G401.6 (cell line): ENCODE measurements around the gene INTS15.
"Not testable (repeated sequence)": the region's sequence is repeated elsewhere in the genome, so short reads cannot be mapped to it uniquely, and the experiment has no call there.

ENCODE experiments used
- FAIRE-seq: peaks from 2 replicates; lab custom pipeline; 2012; peaks lifted over from hg19 to GRCh38; lab: Jason Lieb, UNC

INTS15 gene

DNA sequence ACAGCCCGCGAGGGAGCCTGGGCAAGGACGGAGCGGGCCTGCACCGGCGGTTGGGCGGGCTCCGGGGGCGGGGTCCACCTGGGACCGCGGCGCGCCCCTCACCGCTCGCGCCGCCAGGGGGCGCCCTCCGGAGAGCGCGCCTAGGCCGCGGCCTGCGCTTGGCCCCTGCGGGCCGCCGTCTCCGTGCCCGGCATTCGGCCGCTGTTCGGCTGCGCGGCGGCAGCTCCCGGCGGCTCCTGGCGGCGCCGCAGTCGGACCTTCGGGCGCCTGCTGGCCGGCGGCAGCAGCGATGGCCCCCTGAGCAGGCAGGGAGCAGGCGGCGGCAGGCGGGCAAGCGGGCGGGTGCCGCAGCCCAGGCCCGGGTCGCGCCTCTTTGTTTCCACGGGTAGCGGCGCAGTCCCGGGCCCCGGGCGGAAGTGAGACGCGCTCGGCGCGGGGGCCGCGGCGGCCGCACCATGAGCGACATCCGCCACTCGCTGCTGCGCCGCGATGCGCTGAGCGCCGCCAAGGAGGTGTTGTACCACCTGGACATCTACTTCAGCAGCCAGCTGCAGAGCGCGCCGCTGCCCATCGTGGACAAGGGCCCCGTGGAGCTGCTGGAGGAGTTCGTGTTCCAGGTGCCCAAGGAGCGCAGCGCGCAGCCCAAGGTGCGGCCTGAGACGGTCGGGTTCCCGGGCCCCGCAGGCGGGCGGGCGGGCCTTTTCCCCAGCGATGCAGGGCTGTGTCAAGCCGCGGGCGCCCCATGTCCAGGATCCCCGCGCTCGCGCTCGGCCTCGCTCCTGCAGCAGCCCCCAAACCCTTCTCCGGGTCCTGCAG is at the start of gene INTS15:
Gene INTS15, plus strand, starts transcription at position 193 of the 816 bp plus-strand sequence. Its CDS starts 263 bp downstream, at position 456.
- FAIRE-seq, result no peak

DNA sequence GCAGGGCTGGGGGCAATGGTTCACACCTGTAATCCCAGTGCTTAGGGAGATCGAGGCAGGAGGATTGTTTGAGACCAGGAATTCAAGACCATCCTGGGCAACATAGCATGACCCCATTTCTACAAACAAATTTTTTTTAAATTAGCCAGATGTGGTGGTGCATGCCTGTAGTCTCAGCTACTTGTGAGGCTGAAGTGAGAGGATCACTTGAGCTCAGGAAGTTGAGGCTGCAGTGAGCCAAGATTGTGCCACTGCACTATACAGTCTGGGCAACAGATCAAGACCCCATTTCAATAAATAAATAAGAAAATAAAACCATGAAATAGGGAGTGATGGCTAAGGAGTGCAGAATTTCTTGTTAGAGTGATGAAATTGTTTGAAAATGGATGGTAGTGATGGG is 47.5 kb upstream of the INTS15 start:
- FAIRE-seq, result no peak

DNA sequence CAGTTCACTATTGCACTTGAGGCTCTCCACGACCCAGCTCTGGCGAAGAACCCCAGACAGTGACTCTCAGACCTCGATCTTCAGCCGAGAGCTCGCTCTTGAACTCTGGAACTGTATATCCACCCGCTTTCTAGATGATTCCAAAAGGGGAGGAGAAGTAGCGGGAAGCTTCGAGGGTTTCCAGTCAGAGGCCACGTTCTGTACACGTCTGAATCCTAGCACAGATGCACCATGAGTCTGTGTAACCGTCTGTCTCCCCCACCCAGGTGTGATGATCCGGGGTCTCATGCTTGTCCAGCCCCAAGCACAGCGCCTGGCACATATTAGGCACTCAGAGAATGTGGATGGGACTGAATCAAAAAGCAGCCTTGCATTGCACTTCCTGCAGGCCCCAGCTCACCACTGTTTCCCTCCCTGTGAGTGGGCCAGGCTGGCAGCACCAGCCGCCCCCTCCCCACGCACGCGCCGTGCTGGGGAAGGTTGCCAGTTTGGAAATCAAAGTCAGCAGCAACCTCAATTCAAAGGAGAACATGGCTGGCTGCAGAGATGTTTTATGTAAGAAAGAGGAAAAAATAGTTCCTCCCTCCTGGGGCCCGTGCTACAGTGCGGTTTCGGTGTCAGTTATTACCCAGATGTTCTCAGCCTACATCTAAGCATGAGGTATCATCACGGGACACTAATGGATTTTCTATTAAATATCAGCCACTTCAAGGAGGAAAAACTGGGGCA is 44.3 kb upstream of the INTS15 start:
- FAIRE-seq, result no peak

DNA sequence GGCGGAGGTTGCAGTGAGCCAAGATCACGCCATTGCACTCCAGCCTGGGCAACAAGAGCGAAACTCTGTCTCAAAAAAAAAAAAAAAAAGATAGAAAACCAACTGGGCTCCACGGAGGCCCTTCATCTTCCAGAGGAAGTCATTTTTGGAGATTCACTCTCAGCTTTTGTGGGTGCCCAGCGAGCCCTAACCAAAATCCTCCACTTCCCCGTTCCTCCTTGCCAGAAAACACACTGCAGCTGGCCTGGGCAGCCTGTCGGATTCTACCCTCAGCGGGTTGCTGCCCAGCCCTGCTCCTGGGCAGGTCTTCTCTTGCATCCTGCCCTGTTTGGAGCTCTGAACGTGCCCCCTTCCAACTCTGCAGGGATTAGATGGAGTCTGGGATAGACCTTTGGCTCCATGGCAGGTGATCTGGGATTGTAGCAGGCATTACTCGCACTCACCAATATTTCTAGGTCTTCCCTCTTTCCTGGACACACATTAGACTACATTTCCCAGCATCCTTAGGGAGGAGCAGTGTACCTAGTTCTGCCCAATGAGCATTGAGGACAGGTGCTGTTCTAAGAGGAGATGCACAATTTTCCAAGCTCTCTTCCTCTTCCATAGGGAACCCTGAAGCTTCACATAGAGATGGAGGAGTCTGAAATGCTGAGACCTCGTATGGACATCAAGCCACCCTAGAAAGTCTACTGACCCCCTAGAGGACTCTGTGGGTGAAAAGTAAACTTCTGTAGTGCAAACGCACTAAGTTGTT is 43.1 kb upstream of the INTS15 start:
- FAIRE-seq, result no peak

DNA sequence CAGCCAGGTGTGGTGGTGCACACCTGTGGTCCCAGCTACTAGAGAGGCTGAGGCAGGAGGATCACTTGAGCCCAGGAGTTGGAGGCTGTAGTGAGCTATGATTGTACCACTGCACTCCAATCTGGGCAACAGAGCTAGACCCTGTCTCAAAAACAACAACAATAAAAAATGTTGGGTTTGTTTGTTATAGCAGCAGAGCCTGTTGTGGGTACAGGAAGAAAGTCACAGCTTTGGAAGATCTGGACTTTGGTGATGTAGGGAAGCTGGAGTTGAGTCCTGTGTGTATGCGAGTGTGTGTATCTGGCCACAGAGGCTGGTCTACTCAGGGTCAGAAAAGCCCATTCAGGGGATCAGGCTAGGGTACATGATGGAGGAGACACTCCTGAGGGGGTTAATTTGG is 42.4 kb upstream of the INTS15 start:
- FAIRE-seq, result no peak

DNA sequence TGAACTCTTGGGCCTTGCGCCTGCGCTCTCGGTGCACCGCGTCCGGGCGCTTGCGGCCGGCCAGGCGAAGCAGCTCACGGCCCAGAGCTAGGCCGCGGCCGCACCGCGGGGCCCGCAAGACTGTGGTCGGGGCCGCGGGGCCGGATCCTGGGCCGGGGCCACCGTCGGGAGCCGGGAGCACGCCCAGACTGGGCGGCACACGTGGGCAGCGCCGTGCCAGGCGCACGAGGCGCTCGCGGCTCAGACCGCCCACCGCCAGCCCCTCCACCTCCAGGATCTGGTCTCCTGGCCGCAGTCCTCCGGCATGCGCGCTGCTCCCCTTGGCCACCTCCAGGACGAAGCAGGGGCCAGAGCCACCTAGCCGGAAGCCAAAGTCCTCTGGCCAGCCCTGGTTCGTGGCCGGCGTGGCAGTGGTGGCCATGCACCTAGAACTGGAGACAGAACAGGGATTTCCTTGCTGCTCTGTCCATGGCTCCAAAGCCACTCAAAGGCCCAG is 38.8 kb upstream of the INTS15 start, which contains the start of gene GRID2IP:
Gene GRID2IP, minus strand, starts transcription at position 446 of the 496 bp plus-strand sequence. Its CDS starts 25 bp downstream, at position 421.
- FAIRE-seq, result no peak

DNA sequence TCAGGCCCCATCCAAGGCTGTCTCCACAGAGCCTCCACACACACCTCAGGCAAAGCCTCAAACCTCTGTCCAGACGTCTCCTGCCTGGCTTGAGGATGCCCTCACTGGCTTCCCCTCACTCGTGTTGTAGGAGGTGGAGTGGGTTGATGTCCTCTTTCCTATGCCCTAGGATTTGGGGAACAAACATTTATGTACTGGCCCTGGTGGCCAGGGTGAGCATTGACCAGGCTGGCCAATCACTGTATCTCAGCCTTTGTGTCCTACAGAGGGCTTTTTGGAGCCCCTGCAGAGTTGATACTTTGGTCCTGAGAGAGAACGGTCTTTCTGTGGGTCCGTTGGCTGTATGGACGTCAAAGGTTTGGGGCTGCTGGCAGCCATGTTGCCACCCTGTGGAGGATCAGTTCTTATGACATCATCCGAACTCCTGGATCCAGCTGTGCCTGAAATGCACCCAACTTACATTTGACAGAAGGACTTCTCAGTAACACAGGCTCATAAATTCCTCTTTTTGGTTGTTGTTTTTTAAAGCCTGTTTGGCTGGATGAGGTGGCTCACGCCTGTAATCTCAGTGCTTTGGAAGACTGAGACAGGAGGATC is 36.3 kb upstream of the INTS15 start:
- no peak for FAIRE-seq

DNA sequence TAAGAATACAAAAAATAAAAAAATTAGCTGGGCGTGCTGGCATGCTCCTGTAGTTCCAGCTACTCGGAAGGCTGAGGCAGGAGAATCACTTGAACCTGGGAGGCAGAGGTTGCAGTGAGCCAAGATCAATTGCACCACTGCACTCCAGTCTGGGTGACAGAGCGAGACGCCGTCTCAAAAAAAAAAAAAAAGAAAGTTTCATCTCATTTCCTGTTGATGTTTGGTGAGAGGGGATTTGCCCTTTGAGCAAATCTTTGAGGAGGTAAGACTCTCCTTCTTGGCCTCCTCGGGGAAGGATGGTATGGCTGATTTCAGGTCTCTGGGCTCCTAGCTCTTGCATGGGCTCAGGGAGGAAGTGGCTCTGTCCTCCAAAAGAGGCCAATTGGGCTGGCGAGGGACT is 35.0 kb upstream of the INTS15 start:
- no peak for FAIRE-seq

DNA sequence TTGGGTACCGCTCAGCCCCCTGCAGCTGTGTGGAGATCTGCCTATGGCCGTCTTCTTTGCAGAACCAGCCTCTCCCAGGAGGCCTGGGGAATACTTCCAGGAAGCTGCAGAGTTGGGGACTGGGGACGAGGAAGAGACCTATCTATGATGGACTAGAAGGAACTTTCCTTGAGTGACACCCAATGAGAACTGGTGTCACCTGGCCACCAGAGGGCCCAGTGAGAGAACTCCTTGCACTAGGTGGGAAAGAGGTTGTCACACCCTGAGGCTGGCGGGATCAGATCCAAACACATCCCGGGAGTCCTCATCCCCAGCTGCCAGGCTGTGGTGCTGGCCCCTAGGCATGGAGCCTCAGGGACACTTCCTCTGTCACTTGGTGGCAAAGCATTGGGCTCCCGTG is 33.6 kb upstream of the INTS15 start:
- FAIRE-seq, result no peak

DNA sequence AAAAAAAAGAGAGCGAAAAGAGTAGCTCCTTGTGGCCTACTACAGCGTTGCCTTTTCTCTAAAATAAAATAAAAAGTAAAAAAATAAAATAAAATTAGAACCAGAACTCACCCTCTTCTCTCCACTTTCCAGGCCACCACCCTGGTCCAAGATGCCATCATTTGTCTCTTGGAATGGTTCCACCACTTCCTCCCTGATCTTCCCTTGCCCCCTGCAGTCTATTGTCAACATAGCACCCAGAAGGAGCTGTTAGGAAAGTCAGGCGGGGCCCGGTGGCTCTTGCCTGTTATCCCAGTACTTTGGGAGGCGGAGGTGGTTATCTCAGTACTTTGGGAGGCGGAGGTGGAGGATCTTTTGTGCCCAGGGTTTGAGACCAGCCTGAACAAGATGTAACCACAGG is 31.0 kb upstream of the INTS15 start:
- FAIRE-seq, result no peak

DNA sequence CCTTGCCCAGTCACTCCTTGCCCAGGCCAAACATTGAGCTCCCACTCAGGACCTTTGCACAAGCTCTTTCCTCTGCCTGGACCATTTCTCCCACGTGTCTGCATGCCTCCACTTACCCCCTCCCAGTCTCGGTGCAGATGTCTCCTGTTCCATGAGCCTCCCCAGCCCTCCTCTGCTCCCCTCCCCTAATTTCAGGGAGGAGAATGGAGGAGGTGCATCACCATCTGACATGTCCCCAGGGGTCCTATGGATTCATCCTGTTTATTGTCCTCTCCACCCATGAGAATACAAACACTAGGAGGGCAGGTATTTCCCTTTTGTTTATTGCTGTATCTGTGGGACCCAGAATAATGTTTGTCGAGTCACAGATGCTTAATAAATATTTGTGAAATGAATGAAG is 29.9 kb upstream of the INTS15 start:
- no peak for FAIRE-seq

DNA sequence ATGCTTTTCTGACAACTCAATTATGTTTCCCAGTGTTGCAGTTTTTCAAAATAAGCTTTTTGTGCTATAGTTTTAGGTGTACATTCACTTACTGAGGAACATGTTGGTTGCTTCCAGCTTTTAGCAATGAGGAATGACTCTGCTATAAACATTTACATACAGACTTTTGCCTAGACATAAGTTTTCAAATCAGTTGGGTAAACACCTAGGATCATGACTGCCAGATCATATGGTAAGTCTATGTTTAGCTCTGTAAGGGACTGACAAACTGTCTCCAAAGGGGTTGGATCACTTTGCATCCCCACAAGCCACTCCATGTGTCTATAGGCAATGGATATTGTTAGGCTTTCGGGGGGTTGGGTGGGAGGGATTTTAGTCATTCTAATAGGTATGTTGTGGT is 27.7 kb upstream of the INTS15 start:
- FAIRE-seq, result no peak

DNA sequence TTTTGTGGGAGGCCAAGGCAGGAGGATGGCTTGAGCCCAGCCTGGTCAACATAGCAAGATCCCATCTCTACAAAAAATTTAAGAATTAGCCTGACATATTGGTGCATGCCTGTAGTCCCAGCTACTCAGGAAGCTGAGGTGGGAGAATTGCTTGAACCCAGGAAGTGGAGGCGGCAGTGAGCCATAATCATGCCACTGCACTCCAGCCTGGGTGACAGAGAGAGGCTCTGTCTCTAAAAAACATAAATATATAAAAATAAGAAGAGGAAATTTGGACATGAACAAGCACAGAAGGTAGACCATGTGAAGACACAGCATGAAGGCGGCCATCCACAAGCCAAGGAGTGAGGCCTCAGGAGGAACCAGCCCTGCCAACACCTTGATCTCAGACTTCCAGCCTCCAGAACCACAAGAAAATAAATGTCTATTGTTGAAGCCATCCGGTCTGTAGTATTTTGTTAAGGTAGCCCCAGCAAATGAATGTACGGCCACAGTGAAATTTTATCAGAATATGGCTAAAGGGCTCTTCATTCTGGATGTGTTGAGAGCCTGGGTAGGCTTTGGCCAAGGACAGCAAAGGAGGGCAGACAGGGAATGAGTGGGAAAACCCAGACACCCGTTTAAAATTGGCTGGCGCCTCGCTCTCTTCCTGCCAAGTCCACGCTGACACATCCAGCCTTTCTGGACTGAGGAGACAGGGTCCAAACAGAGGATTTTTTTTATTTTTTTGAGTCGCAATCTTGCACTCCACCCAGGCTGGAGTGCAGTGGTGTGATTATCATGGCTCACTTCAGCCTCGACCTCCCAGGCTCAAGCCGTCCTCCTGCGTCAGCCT is 25.7 kb upstream of the INTS15 start:
- no peak for FAIRE-seq

DNA sequence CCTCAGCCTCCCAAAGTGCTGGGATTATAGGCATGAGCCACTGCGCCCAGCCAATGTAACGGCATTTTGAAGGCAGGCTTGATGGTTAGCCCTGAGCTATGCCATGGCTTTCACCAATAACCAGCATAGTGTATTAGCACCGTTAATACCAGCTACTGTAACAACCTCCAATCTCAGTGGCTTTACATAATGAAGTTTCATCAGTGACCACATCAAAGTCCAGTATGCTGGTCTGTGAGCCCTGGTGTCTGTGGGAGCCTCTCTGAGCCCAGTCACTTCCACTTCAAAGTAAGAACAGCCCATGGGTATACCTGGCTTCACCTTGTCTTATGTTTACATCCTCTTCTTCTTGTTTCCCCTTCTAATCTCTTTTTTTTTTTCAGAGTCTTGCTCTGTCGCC is 24.2 kb upstream of the INTS15 start:
- FAIRE-seq, result no peak

DNA sequence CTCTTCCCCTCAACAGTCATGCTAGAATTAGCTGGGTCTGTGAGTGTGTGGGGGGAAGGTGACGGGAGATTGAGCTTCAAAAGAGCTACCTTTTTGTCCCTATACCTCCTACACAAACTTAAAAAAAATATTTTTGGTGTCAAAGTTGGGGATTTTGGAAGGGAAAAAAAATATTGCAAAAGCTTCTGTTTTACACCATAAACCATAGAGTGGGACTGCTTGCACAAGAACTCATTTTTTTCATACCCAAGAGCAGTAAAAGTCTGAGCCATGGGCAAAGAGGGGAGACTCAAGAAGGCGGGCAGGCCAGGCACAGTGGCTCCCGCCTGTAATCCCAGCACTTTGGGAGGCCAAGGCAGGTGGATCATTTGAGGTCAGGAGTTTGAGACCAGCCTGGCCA is 21.9 kb upstream of the INTS15 start:
- no peak for FAIRE-seq

DNA sequence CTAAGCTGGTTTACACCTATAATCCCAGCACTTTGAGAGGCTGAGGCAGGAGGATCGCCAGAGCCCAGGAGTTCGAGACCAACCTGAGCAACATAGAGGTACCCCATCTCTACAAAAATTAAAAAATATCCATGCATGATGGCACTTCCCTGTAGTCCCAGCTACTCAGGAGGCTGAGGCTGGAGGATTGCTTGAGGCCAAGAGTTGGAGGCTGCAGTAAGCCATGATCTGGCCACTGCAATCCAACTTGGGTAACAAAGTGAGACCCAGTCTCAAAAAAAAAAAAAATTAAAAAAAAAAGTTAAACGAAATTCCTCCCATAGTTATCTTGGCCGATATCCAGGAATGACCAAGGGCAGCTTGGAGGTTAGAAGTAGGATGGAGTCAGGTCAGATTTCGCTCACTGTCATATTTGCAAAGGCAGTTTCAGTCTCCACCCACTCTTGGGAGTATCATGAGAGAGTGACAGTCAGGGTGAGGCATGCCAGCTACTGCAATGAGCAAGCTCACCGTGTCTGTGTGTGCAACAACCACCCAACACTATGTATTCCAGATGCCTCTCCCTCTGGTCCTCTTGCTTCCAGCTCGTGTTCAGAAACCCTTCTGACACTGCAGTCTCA is 18.6 kb upstream of the INTS15 start:
- no peak for FAIRE-seq

DNA sequence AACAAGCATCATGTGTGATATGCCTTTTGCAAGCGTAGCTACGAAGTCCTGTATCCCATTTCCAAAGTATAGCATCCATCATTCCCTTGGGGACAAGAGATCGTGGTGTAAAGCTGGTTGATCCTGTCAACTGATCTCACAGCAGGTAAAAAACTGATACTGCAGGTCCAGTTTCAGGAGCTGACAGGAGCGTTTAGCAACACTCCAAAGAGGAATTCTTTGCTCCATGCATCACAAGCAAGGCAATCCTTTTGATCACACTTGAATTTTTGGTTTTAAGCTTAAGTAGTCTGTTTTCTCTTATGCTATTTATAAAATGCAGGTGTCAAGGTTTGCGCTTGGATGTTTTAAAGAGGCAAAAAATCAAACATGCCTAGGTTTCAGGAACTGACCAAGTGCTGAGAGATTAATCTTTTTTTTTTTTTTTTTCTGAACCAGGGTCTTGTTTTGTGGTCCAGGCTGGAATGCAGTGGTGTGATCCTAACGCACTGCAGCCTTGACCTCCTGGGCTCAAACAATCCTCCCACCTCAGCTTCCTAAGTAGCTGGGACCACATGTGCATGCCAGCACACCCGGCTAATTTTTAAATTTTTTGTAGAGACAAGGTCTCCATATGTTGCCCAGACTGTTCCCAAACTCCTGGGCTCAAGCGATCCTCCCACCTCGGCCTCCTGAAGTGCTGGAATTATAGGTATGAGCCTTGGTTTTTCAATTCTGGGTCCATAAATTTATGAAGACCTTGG is 14.4 kb upstream of the INTS15 start:
- no peak for FAIRE-seq

DNA sequence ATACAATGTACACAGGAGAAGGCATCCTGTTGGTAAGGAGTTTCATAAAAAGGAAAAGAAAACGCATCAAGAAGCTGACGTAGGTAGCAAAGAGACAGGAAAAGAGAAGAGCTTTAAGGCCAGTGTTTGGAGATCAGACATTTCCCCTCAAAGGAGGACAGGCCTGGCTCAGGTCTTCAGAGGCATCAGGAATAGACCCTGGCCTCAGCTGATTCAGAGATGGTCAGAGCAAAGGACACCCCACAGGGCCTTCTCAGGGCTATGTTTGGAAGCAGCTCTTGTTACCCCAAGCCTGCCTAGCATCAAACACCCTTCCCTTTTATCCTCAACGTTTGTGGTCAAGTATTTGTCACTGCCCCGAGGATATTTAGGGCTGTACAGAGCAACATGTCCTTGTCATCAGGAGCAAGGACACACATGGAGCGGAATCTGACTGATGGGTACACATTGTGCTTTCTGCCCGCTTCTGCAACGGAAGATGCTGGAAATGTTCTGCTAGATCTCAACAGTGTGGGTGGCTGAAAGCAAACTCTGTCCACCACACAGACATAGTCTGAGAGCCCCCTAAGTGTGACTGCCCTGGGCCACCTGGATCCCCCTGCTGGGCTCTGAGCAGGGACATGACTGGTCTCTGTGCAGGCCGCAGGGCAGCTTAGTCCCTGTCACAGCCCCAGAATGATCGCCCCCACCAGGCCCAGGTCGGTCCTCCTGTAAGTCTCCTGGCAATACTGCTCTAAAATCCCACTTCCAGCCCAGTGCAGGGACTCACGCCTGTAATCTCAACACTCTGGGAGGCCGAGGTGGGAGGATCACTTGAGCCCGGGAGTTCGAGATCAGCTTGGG is 13.6 kb upstream of the INTS15 start:
- FAIRE-seq, result no peak

DNA sequence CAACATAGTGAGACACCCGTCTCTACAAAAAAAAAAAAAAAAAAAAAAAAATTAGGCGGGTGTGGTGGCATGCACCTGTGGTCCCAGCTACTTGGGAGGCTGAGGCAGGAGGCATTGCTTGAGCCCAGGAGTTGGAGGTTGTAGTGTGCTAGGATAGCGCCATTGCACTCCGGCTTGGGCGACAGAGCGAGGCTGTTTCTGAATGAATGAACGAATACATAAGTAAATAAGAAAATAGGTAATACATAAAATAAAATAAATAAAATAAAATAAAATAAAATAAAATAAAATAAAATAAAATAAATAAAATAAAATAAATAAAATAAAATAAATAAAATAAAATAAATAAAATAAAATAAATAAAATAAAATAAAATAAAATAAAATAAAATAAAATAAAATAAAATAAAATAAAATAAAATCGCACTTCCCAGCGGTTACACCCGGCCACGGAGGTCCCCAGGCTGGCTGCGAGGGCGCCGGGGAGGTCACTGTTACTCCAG is 12.9 kb upstream of the INTS15 start:
- FAIRE-seq, result not testable (repeated sequence)
